NCI-H226 (cell line): ENCODE results near the gene SF3B4.
A peak's percentile ranks its signal among the peaks of the same experiment; 100 is the strongest.
"Not testable (repeated sequence)": the region's sequence is repeated elsewhere in the genome, so short reads cannot be mapped to it uniquely, and the experiment has no call there.

Source experiments
- DNase-seq: peaks from one replicate; pipeline ENCODE4 v3.0.0-alpha.2; 2015

SF3B4 gene, protein sequence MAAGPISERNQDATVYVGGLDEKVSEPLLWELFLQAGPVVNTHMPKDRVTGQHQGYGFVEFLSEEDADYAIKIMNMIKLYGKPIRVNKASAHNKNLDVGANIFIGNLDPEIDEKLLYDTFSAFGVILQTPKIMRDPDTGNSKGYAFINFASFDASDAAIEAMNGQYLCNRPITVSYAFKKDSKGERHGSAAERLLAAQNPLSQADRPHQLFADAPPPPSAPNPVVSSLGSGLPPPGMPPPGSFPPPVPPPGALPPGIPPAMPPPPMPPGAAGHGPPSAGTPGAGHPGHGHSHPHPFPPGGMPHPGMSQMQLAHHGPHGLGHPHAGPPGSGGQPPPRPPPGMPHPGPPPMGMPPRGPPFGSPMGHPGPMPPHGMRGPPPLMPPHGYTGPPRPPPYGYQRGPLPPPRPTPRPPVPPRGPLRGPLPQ

DNA sequence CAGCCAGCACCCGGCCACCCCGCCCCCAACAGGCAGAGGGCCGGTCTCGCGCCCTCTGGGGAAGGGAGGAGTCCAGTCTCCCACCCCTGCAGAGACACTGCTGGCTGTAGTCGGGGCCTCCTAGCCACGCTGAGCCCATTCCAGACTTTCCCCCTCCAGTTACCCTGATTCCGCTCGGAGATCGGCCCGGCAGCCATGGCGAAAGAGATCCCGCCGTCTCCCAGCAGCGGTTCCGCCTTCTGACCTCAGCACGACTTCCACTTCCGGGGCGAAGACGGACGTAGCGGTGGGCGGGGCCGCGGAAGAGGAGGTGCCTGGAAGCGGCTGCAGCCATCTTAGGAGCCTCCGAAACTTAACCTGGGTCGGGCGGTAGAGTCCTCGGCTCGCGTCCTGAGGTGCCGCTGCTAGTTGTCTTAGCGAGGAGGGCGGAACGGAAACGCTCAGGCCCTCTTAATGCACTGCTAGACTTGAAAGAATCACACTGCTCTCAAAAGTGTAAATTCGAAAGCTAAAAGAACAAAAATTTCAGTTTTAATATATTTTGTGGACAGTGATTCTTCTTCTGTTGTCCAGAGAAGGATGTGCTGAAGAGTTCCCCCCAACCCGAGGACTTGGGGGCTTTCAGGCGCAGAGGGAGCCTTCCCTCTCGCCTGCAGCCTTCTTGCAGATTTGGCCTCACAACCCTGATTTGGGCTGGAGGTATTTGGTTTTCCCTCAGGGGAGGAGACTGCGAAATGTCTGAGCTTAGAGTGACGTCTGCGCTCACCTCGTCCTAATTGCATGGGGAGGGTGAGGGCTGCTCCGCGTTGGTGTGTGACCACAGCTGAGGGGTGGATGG, at the start of gene SF3B4:
Gene SF3B4 (minus strand): TSS at position 241 of the 838 bp plus-strand sequence. CDS start 44 bp downstream, at position 197.
- peak; percentile 92 for DNase-seq

DNA sequence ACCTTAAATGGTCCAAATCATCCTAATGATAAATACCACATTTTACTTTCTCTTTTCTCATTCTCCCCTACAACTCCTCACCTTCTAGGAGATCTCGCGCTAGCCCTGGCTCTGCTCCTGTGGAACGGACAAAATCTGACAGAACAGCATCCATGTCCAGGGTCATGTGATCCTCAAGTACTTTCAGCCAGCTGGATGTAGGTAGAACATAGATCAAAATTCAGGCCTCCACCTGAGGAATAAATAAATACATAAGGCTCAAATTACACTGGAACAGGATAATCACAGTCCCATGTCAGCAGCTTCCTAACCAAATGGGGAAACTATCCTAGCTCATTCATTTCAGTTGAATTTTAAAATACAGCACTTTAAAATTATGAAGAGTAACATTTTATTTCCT, 49.7 kb upstream of the SF3B4 start:
- no peak for DNase-seq

DNA sequence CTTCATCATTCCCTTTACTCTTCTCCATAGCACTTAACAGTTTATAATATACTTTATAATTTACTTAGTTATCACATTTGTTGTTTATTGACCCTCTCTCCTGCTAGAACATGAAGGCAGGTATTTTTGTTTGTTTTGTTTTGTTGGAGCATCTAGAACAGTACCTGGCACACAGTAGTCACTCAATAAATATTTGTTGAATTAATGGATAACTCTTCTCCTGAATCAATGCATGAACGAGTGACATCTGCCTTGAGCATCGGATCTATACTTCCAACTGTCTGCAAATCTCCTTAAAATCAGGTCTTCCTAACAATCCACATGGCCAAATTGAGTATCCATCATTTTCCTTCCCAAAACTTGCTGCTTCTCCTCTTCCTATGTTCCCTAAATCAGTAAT, 44.9 kb upstream of the SF3B4 start:
- no peak for DNase-seq

DNA sequence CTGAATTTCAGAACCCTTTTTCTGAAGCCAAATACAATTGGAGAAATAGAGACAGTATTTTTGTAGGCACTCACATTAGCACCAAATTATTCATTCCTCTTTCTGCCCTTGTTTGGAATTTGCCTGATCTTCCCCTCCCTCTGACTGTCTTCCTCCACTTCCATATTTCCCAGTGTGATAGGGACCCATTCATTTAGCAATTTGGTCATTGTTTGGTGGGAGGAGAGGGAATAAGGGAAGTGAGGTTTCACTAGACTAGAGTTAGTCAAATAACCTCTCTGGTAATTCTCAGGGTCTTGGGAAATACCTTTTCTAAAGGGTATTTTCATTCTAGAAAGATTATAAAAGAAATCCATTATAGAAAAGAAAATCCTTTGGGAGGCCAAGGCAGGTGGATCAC, 40.0 kb upstream of the SF3B4 start:
- no peak for DNase-seq

DNA sequence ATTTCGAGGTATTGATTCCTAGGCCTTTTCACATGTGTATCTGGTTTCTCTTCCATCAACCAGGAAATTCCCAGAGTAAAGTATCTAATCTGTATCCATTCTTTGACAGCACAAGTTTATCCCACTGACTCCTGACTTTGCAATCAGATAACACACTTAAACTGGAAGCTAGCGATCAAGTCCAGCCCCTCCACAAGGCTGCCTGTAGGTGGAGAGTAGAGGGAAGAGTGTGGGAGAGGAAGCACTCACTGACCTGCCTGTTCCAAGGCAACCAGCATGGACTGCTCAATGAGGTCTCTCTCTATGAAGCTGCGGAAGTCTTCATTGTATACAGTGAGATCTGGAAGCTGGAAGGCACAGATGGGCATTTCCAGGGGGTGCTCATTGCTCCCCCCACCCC, 39.4 kb upstream of the SF3B4 start:
- no peak for DNase-seq

DNA sequence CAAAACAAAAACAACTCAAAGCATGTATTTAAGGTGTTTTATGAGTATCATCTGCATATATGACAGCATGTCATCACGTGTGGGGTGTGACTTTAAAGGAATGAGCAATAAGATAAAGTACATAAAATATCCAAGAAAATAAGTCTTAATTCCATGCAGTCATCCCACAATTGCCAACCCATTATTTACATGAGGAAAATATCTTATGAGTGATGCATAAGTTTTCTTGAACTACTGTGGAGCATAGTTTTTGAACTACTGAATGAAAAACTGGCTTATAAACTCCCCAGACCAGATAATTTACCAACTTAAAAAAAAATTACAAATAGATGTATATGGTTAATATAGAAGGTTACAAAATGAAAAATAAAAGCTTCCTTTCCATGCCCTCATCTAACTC, 38.8 kb upstream of the SF3B4 start:
- no peak for DNase-seq

DNA sequence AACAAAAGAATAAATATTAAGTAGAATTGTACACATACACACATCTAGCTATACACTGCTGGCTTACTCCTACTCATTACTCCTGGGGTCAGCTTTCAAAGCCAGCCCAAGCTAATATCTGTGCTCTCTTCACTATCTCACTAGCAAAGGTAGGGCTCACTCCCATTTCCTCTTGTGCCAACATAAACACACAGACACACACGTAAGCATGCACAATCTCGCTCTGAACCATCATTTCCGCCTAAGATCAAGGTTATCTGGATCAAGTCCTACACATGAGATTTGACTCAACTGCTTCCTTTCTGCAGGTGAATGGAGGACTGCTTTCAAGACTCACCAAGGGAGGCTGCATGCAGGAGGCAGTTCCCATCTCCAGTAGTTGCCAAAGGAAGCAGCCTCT, 37.8 kb upstream of the SF3B4 start:
- peak; percentile 11 for DNase-seq

DNA sequence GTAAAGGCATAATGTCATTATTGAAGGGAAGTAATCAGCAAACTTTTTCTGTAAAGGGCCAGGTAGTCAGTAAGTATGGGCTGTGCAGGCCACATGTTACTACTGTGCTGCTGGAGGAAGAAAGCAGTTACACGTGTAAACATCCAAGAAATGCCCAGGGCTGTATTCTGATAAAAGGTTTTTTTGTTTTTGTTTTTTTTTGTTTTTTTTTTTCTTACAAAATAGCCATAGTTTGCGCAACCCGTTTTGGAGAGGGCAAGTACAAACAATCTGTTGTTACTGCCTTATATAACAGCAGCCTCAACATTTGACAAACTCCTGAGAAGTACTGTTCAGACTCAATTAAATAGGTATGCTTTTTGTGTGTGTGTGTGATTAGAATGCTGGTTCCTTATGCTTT, 35.8 kb upstream of the SF3B4 start:
- no peak for DNase-seq

DNA sequence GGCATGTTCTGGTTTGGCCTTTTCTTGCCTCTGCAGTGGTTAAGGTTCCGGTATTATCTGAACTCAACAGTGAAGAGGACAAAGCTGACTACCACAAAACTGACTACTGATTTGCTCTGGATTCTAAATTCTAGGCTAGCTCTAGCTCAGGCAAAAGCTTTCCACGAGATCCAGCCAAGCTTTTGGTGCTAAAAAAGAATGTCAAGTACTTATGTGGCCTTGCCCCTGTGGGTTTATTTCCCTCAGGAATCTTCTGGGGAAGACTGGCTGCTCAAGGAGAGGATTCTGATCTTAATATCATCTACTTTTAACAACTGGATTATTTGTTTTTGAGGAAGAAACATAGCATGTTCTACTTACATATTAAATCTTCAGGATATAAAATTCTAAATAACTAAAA, 35.1 kb upstream of the SF3B4 start:
- DNase-seq: no peak

DNA sequence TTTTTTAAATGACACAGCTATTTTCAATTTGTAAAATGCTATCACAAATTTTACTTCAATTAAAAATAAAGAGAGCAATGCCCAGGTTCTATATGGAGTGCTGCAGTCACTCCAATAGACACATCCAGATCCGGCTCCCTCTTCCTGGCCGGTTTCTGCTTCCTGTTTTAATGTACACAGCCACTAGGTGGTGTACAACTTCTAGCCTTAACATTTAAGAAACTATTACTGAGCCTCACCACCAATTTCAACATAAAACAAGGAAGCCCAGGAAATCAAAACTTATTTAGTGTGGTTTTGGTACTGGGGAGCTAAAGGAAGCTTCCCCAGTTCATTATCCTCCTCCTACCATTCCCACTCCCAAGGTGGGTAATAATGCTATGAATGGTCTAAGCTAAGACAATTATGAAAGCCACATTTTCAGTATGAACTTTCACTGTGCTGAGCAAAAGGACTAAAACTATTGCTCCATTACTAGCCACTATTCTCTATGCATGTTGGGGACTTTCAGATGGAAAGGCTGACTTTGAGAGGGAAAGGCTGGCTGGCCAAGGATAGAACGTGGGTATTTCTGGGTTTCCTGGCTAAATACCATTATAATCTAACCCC, 34.5 kb upstream of the SF3B4 start:
- peak; percentile 41 for DNase-seq

DNA sequence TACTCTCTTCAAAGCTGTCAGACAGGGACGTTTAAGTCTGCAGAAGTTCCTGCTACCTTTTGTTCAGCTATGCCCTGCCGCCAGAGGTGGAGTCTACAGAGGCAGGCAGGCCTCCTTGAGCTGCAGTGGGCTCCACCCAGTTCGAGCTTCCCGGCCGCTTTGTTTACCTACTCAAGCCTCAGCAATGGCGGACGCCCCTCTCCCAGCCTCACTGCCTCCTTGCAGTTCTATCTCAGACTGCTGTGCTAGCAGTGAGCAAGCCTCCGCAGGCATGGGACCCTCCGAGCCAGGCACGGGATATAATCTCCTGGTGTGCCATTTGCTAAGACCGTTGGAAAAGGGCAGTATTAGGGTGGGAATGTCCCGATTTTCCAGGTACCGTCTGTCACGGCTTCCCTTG, 29.9 kb upstream of the SF3B4 start:
- DNase-seq: not testable (repeated sequence)

DNA sequence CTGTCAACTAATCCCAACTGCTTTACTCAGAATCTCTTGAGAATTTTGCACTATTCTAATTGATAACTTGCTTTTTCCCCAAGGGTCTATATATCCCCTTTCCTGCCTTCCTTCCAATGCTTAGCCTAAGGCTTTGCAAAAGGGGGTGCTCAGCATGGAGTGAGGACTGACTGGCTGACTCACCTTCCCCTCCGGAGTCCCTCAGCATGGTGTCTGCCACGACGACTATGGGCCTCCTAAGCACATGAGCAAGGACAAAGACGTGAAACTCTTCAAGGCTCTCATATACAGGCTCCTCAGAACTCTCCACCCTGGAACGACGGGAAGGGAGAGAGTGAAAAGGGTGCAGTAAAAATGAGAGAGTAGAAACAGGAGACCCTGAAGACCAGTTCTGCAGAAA, 22.3 kb upstream of the SF3B4 start:
- DNase-seq: no peak

DNA sequence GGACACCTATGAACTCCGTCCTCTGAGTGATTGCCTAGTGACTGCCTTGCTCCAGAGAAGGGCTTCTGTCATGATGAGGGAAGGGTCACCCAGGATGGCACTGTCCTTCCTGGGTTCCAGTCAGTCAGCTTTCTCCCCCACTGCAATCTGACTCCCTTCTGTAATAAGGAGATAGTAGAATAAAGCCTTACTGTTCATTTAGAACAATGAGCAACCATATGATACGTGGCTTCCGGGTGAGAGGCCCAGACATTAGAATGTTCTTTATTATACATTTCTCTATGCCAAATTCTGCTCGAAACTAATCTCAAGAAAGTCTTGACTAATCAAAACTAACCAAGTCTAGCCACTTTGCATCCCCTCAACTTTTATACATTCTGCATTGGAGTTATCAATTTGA, 17.6 kb upstream of the SF3B4 start:
- DNase-seq: no peak

DNA sequence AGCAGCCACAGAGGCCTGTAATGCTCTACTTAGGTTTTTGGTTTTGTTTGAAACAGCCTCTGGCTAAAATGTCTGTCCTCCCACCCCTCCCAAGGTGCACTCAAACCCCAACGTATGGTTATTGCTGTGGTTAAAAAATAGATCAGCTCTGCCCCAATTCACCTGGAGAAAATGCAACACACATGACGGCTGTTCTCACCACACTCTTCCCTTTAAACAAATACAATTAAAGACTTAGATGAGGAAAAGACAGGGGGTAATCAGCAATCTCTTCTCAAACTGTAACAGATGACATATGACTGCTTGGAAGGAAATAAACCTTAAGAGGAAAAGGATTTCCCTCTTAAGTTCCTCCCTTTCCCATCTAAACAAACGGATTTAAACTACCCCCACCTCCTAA, 15.3 kb upstream of the SF3B4 start:
- no peak for DNase-seq

DNA sequence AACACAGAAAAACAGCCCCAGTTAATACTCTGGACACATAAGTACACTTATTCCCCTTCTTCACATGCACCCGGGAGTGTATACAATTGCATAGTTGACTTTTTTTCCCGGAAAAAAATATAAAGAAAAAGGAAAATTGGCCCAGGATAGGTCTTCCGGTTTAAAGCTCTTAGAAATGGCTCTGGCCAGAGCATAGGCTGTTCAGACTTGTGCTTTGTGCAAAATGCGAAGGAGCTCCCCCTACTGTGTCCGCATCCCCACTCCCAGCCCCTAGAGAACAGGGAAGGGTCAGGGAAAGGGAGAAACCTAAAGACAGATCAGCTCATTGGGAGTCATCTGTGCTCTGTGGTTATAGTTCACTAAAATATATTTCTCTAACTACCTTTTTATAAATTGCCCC, 14.6 kb upstream of the SF3B4 start:
- DNase-seq: no peak

DNA sequence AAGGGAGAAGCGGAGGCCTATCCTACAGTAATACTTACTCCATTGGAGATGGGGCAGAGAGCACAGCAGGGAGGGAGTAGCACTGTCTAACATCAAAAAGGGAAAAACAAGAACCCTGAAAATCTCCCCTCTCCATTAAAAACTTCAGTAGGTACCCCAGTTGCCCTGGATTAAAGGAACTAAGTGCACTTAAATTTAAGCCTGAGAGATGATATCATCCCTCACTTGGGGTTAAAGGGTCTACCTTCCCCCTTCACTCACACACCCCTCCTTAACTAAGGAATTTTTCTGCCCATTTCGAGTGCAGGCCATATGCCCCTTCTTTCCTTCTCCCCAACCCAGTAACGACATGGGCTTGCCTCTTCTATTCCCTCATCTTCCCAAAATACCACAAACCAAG, 12.8 kb upstream of the SF3B4 start:
- no peak for DNase-seq

DNA sequence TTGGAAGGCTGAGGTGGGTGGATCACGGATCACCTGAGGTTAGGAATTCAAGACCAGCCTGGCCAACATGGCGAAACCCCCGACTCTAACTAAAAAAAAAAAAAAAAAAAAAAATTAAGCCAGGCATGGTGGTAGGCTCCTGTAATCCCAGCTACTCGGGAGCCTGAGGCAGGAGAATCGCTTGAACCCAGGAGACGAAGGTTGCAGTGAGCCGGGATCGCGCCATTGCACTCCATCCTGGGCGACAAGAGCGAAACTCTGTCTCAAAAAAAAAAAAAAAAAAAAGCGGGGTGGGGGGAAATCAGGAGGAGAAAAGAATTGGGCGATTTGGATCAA, 11.0 kb upstream of the SF3B4 start:
- DNase-seq: not testable (repeated sequence)

DNA sequence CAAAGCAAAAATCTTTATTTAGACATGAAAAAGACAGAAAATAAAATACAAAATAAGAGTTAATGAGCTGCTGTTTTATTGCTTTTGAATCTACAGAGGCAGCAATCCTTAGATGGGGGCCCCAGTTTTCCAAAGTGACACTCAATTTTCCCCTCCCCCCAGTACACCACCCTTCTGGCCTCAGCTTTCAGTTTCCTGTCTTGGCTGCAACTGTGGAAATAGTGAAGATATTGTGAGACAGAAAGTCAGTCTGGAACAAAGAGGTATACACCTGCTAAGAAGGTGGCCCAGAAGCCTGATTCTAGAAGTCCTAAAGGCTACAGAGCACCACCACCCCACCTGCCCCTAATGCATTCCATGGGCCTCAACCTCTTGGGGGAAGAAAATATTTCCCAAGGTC, 10.2 kb upstream of the SF3B4 start:
- DNase-seq: no peak

DNA sequence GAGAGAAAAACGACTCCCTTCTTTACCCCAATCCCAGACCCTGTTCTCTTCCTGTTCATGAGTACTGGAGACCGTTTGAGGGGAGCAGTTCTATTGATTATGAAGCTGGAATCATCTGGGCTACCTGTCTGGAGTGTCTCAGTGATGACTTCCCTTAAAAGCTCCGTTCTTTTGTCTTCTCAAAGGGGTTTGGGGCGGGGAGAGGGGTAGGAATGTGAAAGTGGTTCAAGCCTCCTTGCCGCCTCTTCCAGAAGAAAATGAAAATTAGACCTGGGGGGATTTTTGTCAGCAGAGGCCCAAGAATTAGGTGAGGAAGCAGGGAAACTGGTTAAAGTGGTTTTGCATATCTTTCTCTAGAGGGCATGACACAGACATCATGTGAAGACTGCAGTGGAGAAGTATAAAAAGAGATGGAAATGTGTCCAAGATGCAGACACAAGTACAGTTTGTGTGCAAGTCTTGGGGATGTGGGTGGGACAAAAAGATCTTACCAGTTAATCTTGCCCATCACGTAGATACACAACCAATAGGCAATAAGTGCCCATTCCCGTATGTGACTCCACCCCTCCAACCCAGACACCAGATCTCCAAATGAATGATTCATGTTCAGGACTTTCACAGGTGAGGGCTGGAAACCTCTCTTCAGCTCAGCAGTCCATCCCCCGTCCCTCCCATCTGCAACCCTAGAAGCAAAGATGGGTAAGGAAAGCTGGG, 9.5 kb upstream of the SF3B4 start:
- peak; percentile 77 for DNase-seq

DNA sequence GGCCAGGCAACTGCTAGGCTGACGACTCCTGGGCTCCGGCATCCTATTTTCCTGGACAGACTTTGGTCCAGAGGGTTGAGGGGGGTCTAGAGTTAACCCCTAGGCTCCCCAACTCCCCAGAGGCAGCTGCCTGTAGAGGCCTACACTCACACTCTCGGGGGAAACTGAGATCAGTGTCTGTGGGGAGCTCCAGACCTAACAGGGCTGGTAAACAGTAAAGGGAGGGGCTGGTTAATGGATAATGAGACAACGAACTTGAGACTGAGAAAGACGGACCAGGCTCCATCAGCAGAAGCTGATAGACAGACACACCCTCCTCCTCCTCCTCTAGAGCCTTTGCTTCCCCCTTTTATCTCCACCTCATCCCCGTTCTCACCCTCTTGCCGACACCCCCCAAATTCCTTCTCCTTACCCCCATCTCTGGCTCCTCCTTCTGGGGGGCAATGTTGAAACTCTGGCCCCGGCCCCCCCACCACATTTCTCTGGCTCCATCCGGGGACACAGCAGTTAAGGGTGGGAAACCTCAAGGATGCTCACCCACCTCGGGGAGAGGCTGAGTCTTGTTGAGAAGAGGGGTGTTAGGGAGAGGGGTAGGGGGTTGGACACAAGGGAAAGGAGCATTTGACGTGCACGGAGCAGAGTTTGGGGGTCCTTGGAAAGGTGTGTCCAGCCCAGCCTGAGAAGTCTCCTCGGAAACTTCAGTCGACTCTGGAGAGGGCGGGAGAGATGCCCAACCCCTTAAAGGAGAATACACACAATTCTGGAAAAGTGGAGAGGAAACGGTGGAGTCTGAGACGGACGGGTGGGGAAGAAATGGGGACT, 8.8 kb upstream of the SF3B4 start, which contains the start of gene MTMR11:
Gene MTMR11 (minus strand): TSS at position 710 of the 822 bp plus-strand sequence. CDS start 232 bp downstream, at position 478.
- peak; percentile 47 for DNase-seq

DNA sequence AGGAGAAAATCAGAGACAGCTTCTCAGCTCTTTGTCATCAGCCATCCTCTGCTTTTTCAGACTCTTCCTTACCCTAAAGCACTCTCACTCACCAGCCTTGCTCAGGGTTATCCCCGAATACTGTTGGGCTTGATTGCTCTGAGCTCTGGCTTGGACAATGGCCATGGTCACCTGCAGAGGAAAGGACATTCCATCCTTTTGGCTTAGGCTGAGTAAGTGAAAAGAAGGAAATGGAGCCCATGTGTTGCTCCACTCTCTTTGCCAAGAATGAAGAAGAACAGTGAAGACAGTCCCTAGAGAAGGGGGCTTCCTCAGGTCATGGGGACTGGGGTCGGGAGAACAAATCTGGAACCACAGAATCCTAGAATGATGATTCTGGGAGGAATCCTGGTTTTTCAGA, 6.8 kb upstream of the SF3B4 start:
- DNase-seq: no peak

DNA sequence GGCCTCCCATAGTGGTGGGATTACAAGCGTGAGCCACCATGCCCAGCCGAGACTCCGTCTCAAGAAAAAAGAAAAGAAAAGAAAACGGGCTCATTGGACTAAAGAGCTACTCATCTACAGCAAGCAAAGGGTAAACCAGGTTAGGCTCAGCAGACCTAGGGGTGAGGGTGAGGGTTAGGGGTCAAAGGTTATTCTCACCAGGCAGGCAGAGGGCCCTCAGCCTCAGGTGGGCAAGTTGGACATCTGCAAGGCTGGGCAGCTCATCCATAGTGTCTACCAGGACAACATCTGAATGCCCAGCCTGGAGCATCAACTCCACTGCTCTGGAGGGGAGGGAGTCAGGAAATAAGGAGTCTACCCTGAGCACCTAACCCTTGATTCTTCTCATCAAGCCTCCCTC, 5.6 kb upstream of the SF3B4 start:
- DNase-seq: no peak
